B cell (primary cell): ENCODE results near the gene CDH13. TPM values are rescaled to one million over a fixed set of nuclear protein-coding genes. Genes with fewer than 3 reads are reported as not detected.

ENCODE experiments used
- ATAC-seq: fragments of 200-7000 bp; cut with Tn5 transposase; one replicate; pipeline ENCODE4 v1.10.0; 2021; ENCODE audit warnings: low read depth, mild to moderate bottlenecking, moderate number of reproducible peaks, moderate library complexity
- CTCF ChIA-PET: fragments of 350-600 bp; sonication (Branson Sonifier 250); formaldehyde crosslinking; loops from one replicate; lab custom pipeline; 2021; ENCODE audit warnings: antibody characterized with exemption, inconsistent platforms; lab: Charles Lee
- POLR2A ChIA-PET: fragments of 350-600 bp; sonication (Branson Sonifier 250); formaldehyde crosslinking; loops from one replicate; lab custom pipeline; 2021; ENCODE audit warnings: antibody characterized with exemption; lab: Charles Lee
- DNase-seq: peaks from one replicate; pipeline ENCODE4 v3.0.0; 2013
- H2AFZ ChIP-seq: 2 replicates; pipeline ENCODE4 v1.6.1; 2012; ENCODE audit warnings: mild to moderate bottlenecking, low read depth, low read length; ENCODE audit not compliant: insufficient read depth, poor library complexity, severe bottlenecking
- H3K27ac ChIP-seq, 2 donors: 1 replicate in 1 of 2; 2 replicates in 1 of 2; pipeline ENCODE4 v1.5.1; 2012 to 2013; ENCODE audit warnings: low read length in 2 of 2, mild to moderate bottlenecking in 2 of 2, moderate library complexity in 1 of 2
- H3K27me3 ChIP-seq, 4 experiments: fragments of 200-600 bp in 1 of 4; sonication (generic) in 1 of 4; replicated peaks in 1 of 4; 1 replicate in 2 of 4; 2 replicates in 2 of 4; pipeline versions ENCODE4 v1.6.1 to v1.7.0; 2013 to 2016; ENCODE audit warnings: low read length in 3 of 4, mild to moderate bottlenecking in 2 of 4, mixed read lengths in 1 of 4, moderate library complexity in 1 of 4; ENCODE audit not compliant: insufficient read depth in 4 of 4, control insufficient read depth in 3 of 4; ENCODE audit errors: control extremely low read depth in 1 of 4
- H3K36me3 ChIP-seq, 2 experiments: replicated peaks in 1 of 2; 1 replicate in 1 of 2; 2 replicates in 1 of 2; pipeline versions ENCODE4 v1.6.1 to v1.7.1; 2013; ENCODE audit warnings: low read length in 1 of 2; ENCODE audit not compliant: insufficient read depth in 2 of 2, control insufficient read depth in 1 of 2; ENCODE audit errors: control extremely low read depth in 1 of 2, extremely low read depth in 1 of 2
- H3K4me1 ChIP-seq, 2 donors: fragments of 200-600 bp in 1 of 2; sonication (generic) in 1 of 2; 1 replicate in 1 of 2; 2 replicates in 1 of 2; pipeline versions ENCODE4 v1.5.1 to v1.6.1; 2013 to 2017; ENCODE audit warnings: low read length in 2 of 2; ENCODE audit not compliant: control insufficient read depth in 2 of 2, insufficient read depth in 2 of 2
- H3K4me2 ChIP-seq: replicated peaks from 2 replicates; pipeline ENCODE3; 2012; ENCODE audit warnings: mild to moderate bottlenecking, low read depth, low read length; ENCODE audit not compliant: poor library complexity, severe bottlenecking
- H3K4me3 ChIP-seq, 5 experiments: fragments of 200-600 bp in 1 of 5; sonication (generic) in 1 of 5; 1 replicate in 3 of 5; 2 replicates in 2 of 5; pipeline versions ENCODE4 v1.5.1 to v1.7.0; 2011 to 2016; ENCODE audit warnings: low read length in 4 of 5, mild to moderate bottlenecking in 4 of 5, low read depth in 2 of 5, control low read depth in 1 of 5, moderate library complexity in 1 of 5; ENCODE audit not compliant: insufficient read depth in 1 of 5; ENCODE audit errors: control extremely low read depth in 1 of 5, extremely low read depth in 1 of 5
- H3K79me2 ChIP-seq: fragments of 200-600 bp; sonication (generic); one replicate; pipeline ENCODE4 v1.6.0; 2016; ENCODE audit warnings: low read length; ENCODE audit not compliant: control insufficient read depth, insufficient read depth
- H3K9ac ChIP-seq: fragments of 200-600 bp; sonication (generic); 2 replicates; pipeline ENCODE4 v1.6.1; 2017; ENCODE audit warnings: mild to moderate bottlenecking, low read length, moderate library complexity
- H3K9me3 ChIP-seq, 3 donors: one replicate each; pipeline versions ENCODE4 v1.6.1 to v1.7.1; 2013; ENCODE audit warnings: low read length in 2 of 3; ENCODE audit not compliant: control insufficient read depth in 2 of 3, insufficient read depth in 1 of 3; ENCODE audit errors: control extremely low read depth in 1 of 3
- H4K20me1 ChIP-seq: 2 replicates; pipeline ENCODE4 v1.6.0; 2012; ENCODE audit warnings: mild to moderate bottlenecking, low read length; ENCODE audit not compliant: insufficient read depth, control insufficient read depth, poor library complexity, severe bottlenecking
- H3K27ac Mint-ChIP-seq: one replicate; pipeline ENCODE4 v1.8.0; 2021; ENCODE audit warnings: mixed read lengths
- H3K27me3 Mint-ChIP-seq: one replicate; pipeline ENCODE4 v1.8.0; 2021; ENCODE audit warnings: mixed read lengths
- H3K4me1 Mint-ChIP-seq: one replicate; pipeline ENCODE4 v1.8.0; 2021; ENCODE audit warnings: mixed read lengths
- H3K4me3 Mint-ChIP-seq: one replicate; pipeline ENCODE4 v1.8.0; 2021; ENCODE audit warnings: mixed read lengths
- H3K9me3 Mint-ChIP-seq: one replicate; pipeline ENCODE4 v1.8.0; 2022; ENCODE audit warnings: mixed read lengths; ENCODE audit not compliant: insufficient read depth
- CTCF ChIP-seq: fragments of 200-600 bp; IDR thresholded peaks from one replicate; pipeline ENCODE4 v1.8.0; 2022; ENCODE audit warnings: antibody characterized with exemption, mild to moderate bottlenecking
- EZH2 ChIP-seq: IDR thresholded peaks from 2 replicates; pipeline ENCODE4 v1.6.1; 2012; ENCODE audit warnings: borderline replicate concordance, low read depth, mild to moderate bottlenecking, moderate library complexity, low read length; ENCODE audit not compliant: insufficient read depth, poor library complexity, severe bottlenecking
- WGBS: methylation state at CpG from one replicate; pipeline ENCODE4 v1.1.5; 2013; ENCODE audit warnings: missing lambda C conversion rate; ENCODE audit not compliant: insufficient coverage; 5-methylcytosine and 5-hydroxymethylcytosine counted together
- intact Hi-C: fragments of 100-400 bp; cut with micrococcal nuclease; formaldehyde crosslinking; loops from one replicate; pipeline ENCODE4 v1.10.0; 2022
- polyA plus RNA-seq: library from polyadenylated mRNA; depleted of rRNA; stranded (reverse); fragments of >200 nt; gene quantifications from 2 replicates; pipeline ENCODE4 v1.2.3, GENCODE V29; 2012
- total RNA-seq, 2 donors: library from RNA; stranded (reverse); fragments of 120-200 nt in 1 of 2; gene quantifications; 1 replicate in 1 of 2; 2 replicates in 1 of 2; pipeline versions ENCODE4 v1.2.3 to v1.2.4, GENCODE V29; 2013 to 2022

CDH13 gene
- total and polyA plus RNA-seq, 2 donors (not counting 1 experiment from before 2014, with no cell fraction given): not detected

GRCh38 chr16:83206426-83206825 lies 579.7 kb downstream of the CDH13 start:
- Mint-ChIP-seq H3K4me3 (no peak overlapping the region), H3K27me3 (no peaks in the 10 kb centered on the region), H3K9me3 (no peaks in the 10 kb centered on the region), H3K4me1 (no peaks in the 10 kb centered on the region), H3K27ac (no peak overlapping the region)
- 77% methylated on average over 3 of the region's 5 CpGs for WGBS
- ATAC-seq: no peak
- no peak for TF ChIP-seq EZH2
- ChIA-PET POLR2A (no interaction called here), CTCF (interaction anchor here (0.6 kb wide), 1 partner anchor 942 kb away, joined by 4 read pairs; no protein-coding TSS in a partner anchor)
- no peak for DNase-seq
- Histone ChIP-seq H3K4me3 (no peak overlapping the region), H3K27ac (no peak overlapping the region), H3K79me2 (no peaks in the 10 kb centered on the region), H3K4me1 (no peaks in the 10 kb centered on the region), H3K4me2 (no peak overlapping the region), H3K27me3 (no peaks in the 10 kb centered on the region), H4K20me1 (no peaks in the 10 kb centered on the region), H3K9me3 (no peaks in the 10 kb centered on the region), H3K9ac (no peak overlapping the region), H3K36me3 (no peaks in the 10 kb centered on the region), H2AFZ (no peak overlapping the region)
- intact Hi-C loops: no loop called here

GRCh38 chr16:83211711-83212110 lies 584.9 kb downstream of the CDH13 start:
- ATAC-seq: no peak
- intact Hi-C loops: loop anchor here (10.0 kb wide), 1 partner anchor 467 kb away; no protein-coding TSS in a partner anchor

More at GRCh38 chr16:83211711-83212110, 584.9 kb downstream of the CDH13 start:
- Histone ChIP-seq H3K4me1 (no peaks in the 10 kb centered on the region), H3K36me3 (no peaks in the 10 kb centered on the region), H3K9ac (no peak overlapping the region), H3K9me3 (peaks cover 0 to 4% (median 0%) of the 10 kb centered on the region in 3 donors), H3K4me2 (no peak overlapping the region), H3K79me2 (no peaks in the 10 kb centered on the region), H4K20me1 (no peaks in the 10 kb centered on the region), H3K4me3 (no peak overlapping the region), H3K27me3 (no peaks in the 10 kb centered on the region), H2AFZ (no peak overlapping the region), H3K27ac (no peak overlapping the region)
- TF ChIP-seq CTCF: no peak
- Mint-ChIP-seq H3K27me3 (no peaks in the 10 kb centered on the region), H3K4me3 (no peak overlapping the region), H3K4me1 (no peaks in the 10 kb centered on the region), H3K27ac (no peak overlapping the region), H3K9me3 (no peaks in the 10 kb centered on the region)
- POLR2A ChIA-PET: no interaction called here
- no peak for DNase-seq
- CTCF ChIA-PET: interaction anchor here (6.7 kb wide), 1 partner anchor 948 kb away, joined by 31 read pairs; no protein-coding TSS in a partner anchor
- 83% methylated on average over 6 of the region's 6 CpGs for WGBS
